Measurements from ENCODE around the gene NDUFV2.
A peak's percentile ranks its signal among the peaks of the same experiment; 100 is the strongest.
"Not testable (repeated sequence)": the region's sequence is repeated elsewhere in the genome, so short reads cannot be mapped to it uniquely, and the experiment has no call there.

Gene NDUFV2

GRCh38 chr18:9102508-9103375 lies at the start of gene NDUFV2:
NDUFV2 (plus strand) TSS chr18:9102699; CDS start chr18:9102744, 45 bp downstream.
- DNase-seq (ENCODE audit: low spot score), result peak; percentile 99

- no peak for DNase-seq (ENCODE audit: low spot score)
Observed at GRCh38 chr18:9053814-9054213, 48.7 kb upstream of the NDUFV2 start.

GRCh38 chr18:9055185-9055584 lies 47.3 kb upstream of the NDUFV2 start:
- DNase-seq (ENCODE audit: low spot score), result peak; percentile 71

GRCh38 chr18:9055626-9056025 lies 46.9 kb upstream of the NDUFV2 start:
- no peak for DNase-seq (ENCODE audit: low spot score)

GRCh38 chr18:9057646-9058045 lies 44.9 kb upstream of the NDUFV2 start:
- no peak for DNase-seq (ENCODE audit: low spot score)

GRCh38 chr18:9058406-9058805 lies 44.1 kb upstream of the NDUFV2 start:
- peak; percentile 30 for DNase-seq (ENCODE audit: low spot score)

GRCh38 chr18:9062418-9062751 lies 40.1 kb upstream of the NDUFV2 start:
- no peak for DNase-seq (ENCODE audit: low spot score)

GRCh38 chr18:9065864-9066263 lies 36.6 kb upstream of the NDUFV2 start:
- DNase-seq (ENCODE audit: low spot score), result no peak

- DNase-seq (ENCODE audit: low spot score), result no peak
Observed at GRCh38 chr18:9066358-9066757, 36.1 kb upstream of the NDUFV2 start.

GRCh38 chr18:9066817-9067306 lies 35.6 kb upstream of the NDUFV2 start:
- no peak for DNase-seq (ENCODE audit: low spot score)

GRCh38 chr18:9067823-9068222 lies 34.7 kb upstream of the NDUFV2 start:
- no peak for DNase-seq (ENCODE audit: low spot score)

- DNase-seq (ENCODE audit: low spot score), result no peak
Observed at GRCh38 chr18:9068346-9068745, 34.2 kb upstream of the NDUFV2 start.

GRCh38 chr18:9069601-9070000 lies 32.9 kb upstream of the NDUFV2 start:
- DNase-seq (ENCODE audit: low spot score), result no peak

GRCh38 chr18:9070212-9070611 lies 32.3 kb upstream of the NDUFV2 start:
- DNase-seq (ENCODE audit: low spot score), result no peak

- DNase-seq (ENCODE audit: low spot score), result no peak
Observed at GRCh38 chr18:9079818-9080528, 22.5 kb upstream of the NDUFV2 start.

GRCh38 chr18:9081940-9082339 lies 20.6 kb upstream of the NDUFV2 start:
- no peak for DNase-seq (ENCODE audit: low spot score)

GRCh38 chr18:9082711-9083510 lies 19.6 kb upstream of the NDUFV2 start:
- DNase-seq (ENCODE audit: low spot score), result no peak

- no peak for DNase-seq (ENCODE audit: low spot score)
Observed at GRCh38 chr18:9086015-9086414, 16.5 kb upstream of the NDUFV2 start.

- DNase-seq (ENCODE audit: low spot score), result no peak
Observed at GRCh38 chr18:9086624-9087023, 15.9 kb upstream of the NDUFV2 start.

GRCh38 chr18:9087144-9087543 lies 15.4 kb upstream of the NDUFV2 start:
- no peak for DNase-seq (ENCODE audit: low spot score)

GRCh38 chr18:9088252-9088651 lies 14.2 kb upstream of the NDUFV2 start:
- DNase-seq (ENCODE audit: low spot score), result no peak

GRCh38 chr18:9088727-9089126 lies 13.8 kb upstream of the NDUFV2 start:
- DNase-seq (ENCODE audit: low spot score), result not testable (repeated sequence)

Data from AG20443 (cell line).